Right lobe of liver (tissue), 6 donors: ENCODE measurements around the gene OTOGL. TPM values are rescaled to one million over a fixed set of nuclear protein-coding genes. Genes with fewer than 3 reads are reported as not detected.

ENCODE experiments used
- ATAC-seq, 4 donors: fragments of 200-7000 bp; cut with Tn5 transposase; one replicate each; pipeline ENCODE4 v1.9.1; 2020; ENCODE audit warnings: mild to moderate bottlenecking in 4 of 4, moderate library complexity in 4 of 4
- DNase-seq, 3 donors: peaks; one replicate each; pipeline ENCODE4 v3.0.0-alpha.2; 2020
- H3K27ac ChIP-seq, 3 donors: fragments of 200-600 bp; one replicate each; pipeline ENCODE4 v1.8.0; 2022
- H3K27me3 ChIP-seq, 2 donors: fragments of 200-600 bp; one replicate each; pipeline ENCODE4 v1.8.0; 2022
- H3K36me3 ChIP-seq, 4 donors: fragments of 200-600 bp; sonication (generic) in 1 of 4; one replicate each; pipeline versions ENCODE4 v1.5.1 to v1.8.0; 2017 to 2022; ENCODE audit warnings: control low read depth in 1 of 4
- H3K4me1 ChIP-seq, 4 donors: fragments of 200-600 bp; sonication (generic) in 1 of 4; one replicate each; pipeline versions ENCODE4 v1.5.1 to v1.8.0; 2017 to 2022; ENCODE audit warnings: control low read depth in 1 of 4
- H3K4me3 ChIP-seq, 3 donors: fragments of 200-600 bp; one replicate each; pipeline ENCODE4 v1.8.0; 2022
- H3K9me3 ChIP-seq, 4 donors: fragments of 200-600 bp; sonication (generic) in 1 of 4; one replicate each; pipeline versions ENCODE4 v1.5.1 to v1.8.0; 2017 to 2022; ENCODE audit warnings: control low read depth in 1 of 4
- CTCF ChIP-seq, 4 donors: fragments of 200-600 bp in 3 of 4; fragments of 450-650 bp in 1 of 4; IDR thresholded peaks; one replicate each; pipeline versions ENCODE4 v1.5.1 to v1.8.0; 2016 to 2022; ENCODE audit warnings: antibody characterized with exemption in 4 of 4, mild to moderate bottlenecking in 2 of 4
- POLR2A ChIP-seq: fragments of 450-650 bp; IDR thresholded peaks from one replicate; pipeline ENCODE4 v1.6.1; 2017; ENCODE audit warnings: antibody characterized with exemption, mild to moderate bottlenecking
- WGBS: methylation state at CpG from one replicate; pipeline ENCODE4 v1.1.6; 2018; ENCODE audit warnings: low coverage, low lambda C conversion rate; ENCODE audit not compliant: insufficient coverage; ENCODE audit errors: missing lambda C conversion rate; 5-methylcytosine and 5-hydroxymethylcytosine counted together
- intact Hi-C, 2 donors: fragments of 100-400 bp; cut with DNase I; formaldehyde crosslinking; loops; one replicate each; pipeline versions ENCODE4 v1.11.2 to v1.14.1; 2022
- total RNA-seq, 6 experiments: library from RNA; depleted of rRNA in 2 of 6; stranded (reverse); fragments of >200 nt in 2 of 6; fragmentation: NEBNext Ultra II Directional in 3 of 6; extraction: Animal tissue kit (Norgen Biotek cat#: 25700) in 3 of 6; gene quantifications; one replicate each; pipeline versions ENCODE4 v1.1.0 to v1.2.4, GENCODE V29; 2016 to 2023
- donor health status: DM: no; HTN: yes; CAD: no.
- donor health status: DM: no; HTN: no; CAD: no.
- donor health status: DM: no; HTN: no; CAD: no.
- donor health status: DM: no; HTN: yes; CAD: no.
- donor health status: DM: no; HTN: yes; CAD: no.

Gene OTOGL
- total RNA-seq, 6 experiments from 2014 or later: 0.06 TPM; not detected in 5

GRCh38 chr12:80183939-80184338, 84.6 kb downstream of the OTOGL start:
- Histone ChIP-seq H3K27me3 (no peaks in the 10 kb centered on the region), H3K9me3 (no peaks in the 10 kb centered on the region), H3K4me1 (no peaks in the 10 kb centered on the region), H3K27ac (no peak overlapping the region), H3K36me3 (no peaks in the 10 kb centered on the region), H3K4me3 (no peak overlapping the region)
- WGBS: 50% methylated on average over 2 of the region's 2 CpGs
- TF ChIP-seq POLR2A: no peak
- TF ChIP-seq CTCF (IDR thresholded peaks at IDR 0.05): no peak
- DNase-seq: no peak
- intact Hi-C loops: no loop called here
- ATAC-seq: no peak

- intact Hi-C loops: no loop called here
- ATAC-seq (no peak), DNase-seq (no peak)
- WGBS: 38% methylated on average over 2 of the region's 2 CpGs
- no peak overlapping the region for H3K27ac ChIP-seq
- TF ChIP-seq POLR2A (no peak), CTCF (IDR thresholded peaks at IDR 0.05) (no peak)
- no peaks in the 10 kb centered on the region for H3K4me1 ChIP-seq
- H3K27me3 ChIP-seq: no peaks in the 10 kb centered on the region
- no peaks in the 10 kb centered on the region for H3K36me3 ChIP-seq
- no peak overlapping the region for H3K4me3 ChIP-seq
- no peaks in the 10 kb centered on the region for H3K9me3 ChIP-seq
Observed at GRCh38 chr12:80184926-80185325, 85.6 kb downstream of the OTOGL start.

- Histone ChIP-seq H3K4me3 (no peak overlapping the region), H3K4me1 (no peaks in the 10 kb centered on the region), H3K9me3 (no peaks in the 10 kb centered on the region), H3K36me3 (no peaks in the 10 kb centered on the region), H3K27ac (peak overlapping the region; percentile 13 to 68 (median 42)), H3K27me3 (no peaks in the 10 kb centered on the region)
- WGBS: 6% methylated on average over 2 of the region's 2 CpGs
- TF ChIP-seq POLR2A: no peak
- peak; percentile 70 to 78 (median 71) for TF ChIP-seq CTCF (IDR thresholded peaks at IDR 0.05)
- intact Hi-C loops: no loop called here
- peak in 1 of 3 donors; percentile 48 for DNase-seq
- ATAC-seq: peak; percentile 90 to 97 (median 94)
Observed at GRCh38 chr12:80186727-80187217, 87.4 kb downstream of the OTOGL start.

- TF ChIP-seq CTCF (IDR thresholded peaks at IDR 0.05): no peak
- no peak for TF ChIP-seq POLR2A
- Histone ChIP-seq H3K4me1 (no peaks in the 10 kb centered on the region), H3K4me3 (no peak overlapping the region), H3K9me3 (no peaks in the 10 kb centered on the region), H3K27ac (peak overlapping the region in 1 of 3 donors; percentile 68), H3K36me3 (no peaks in the 10 kb centered on the region), H3K27me3 (no peaks in the 10 kb centered on the region)
- DNase-seq: no peak
- intact Hi-C loops: no loop called here
- peak in 3 of 4 donors; percentile 34 to 47 (median 41) for ATAC-seq
- 30% methylated on average over 2 of the region's 2 CpGs for WGBS
Observed at GRCh38 chr12:80187660-80188090, 88.3 kb downstream of the OTOGL start.

GRCh38 chr12:80188576-80188975, 89.2 kb downstream of the OTOGL start:
- DNase-seq (no peak), ATAC-seq (no peak)
- Histone ChIP-seq H3K4me3 (no peak overlapping the region), H3K36me3 (no peaks in the 10 kb centered on the region), H3K4me1 (no peaks in the 10 kb centered on the region), H3K27ac (no peak overlapping the region), H3K9me3 (no peaks in the 10 kb centered on the region), H3K27me3 (no peaks in the 10 kb centered on the region)
- intact Hi-C loops: no loop called here
- 54% methylated on average over 2 of the region's 2 CpGs for WGBS
- TF ChIP-seq CTCF (IDR thresholded peaks at IDR 0.05) (no peak), POLR2A (no peak)
